Measurements from ENCODE around the gene BNIP3.

Gene BNIP3

GRCh38 chr10:131929122-131929845 lies 52.4 kb downstream of the BNIP3 start:
- peaks cover 19% of the 10 kb centered on the region; the same call in 1 of the 2 replicates for H4K20me1 ChIP-seq (ENCODE audit: control insufficient read depth, insufficient read depth, low read depth, low read length)
- H3K27me3 ChIP-seq (ENCODE audit: control insufficient read depth, low read length) = no peaks in the 10 kb centered on the region
- H3F3A ChIP-seq (ENCODE audit: control insufficient read depth, insufficient read depth) = no peaks in the 10 kb centered on the region
- H3K9me2 ChIP-seq (replicated peaks; ENCODE audit: control insufficient read depth, low read length) = no peaks in the 10 kb centered on the region
- H3K9me3 ChIP-seq (ENCODE audit: control insufficient read depth, insufficient read depth, low read length) = peaks cover 11% of the 10 kb centered on the region; the same call in 1 of the 2 replicates
- no peak overlapping the region for H3K27ac ChIP-seq (ENCODE audit: low read depth, low read length)
- H3K36me3 ChIP-seq (ENCODE audit: control insufficient read depth, low read length) = peaks cover 16% of the 10 kb centered on the region
- no peak overlapping the region for H3K4me2 ChIP-seq (ENCODE audit: low read length)
- peaks cover 3% of the 10 kb centered on the region; the same call in 1 of the 2 replicates for H3K4me1 ChIP-seq (ENCODE audit: control insufficient read depth, low read length)
- TF ChIP-seq EZH2phosphoT487 (IDR thresholded peaks at IDR 0.05; ENCODE audit: borderline replicate concordance, low read length) (no peak), CTCF (IDR thresholded peaks at IDR 0.05; ENCODE audit: low read depth, low read length, poor library complexity, severe bottlenecking) (no peak)
- no peak overlapping the region for H3K4me3 ChIP-seq (ENCODE audit: low read length)
- peaks cover 99% of the 10 kb centered on the region for H3K79me2 ChIP-seq (ENCODE audit: control insufficient read depth, low read length)

GRCh38 chr10:131928248-131929095 lies 53.3 kb downstream of the BNIP3 start:
- Histone ChIP-seq H3K27me3 (ENCODE audit: control insufficient read depth, low read length) (no peaks in the 10 kb centered on the region), H4K20me1 (ENCODE audit: control insufficient read depth, insufficient read depth, low read depth, low read length) (peaks cover 18% of the 10 kb centered on the region; the same call in 1 of the 2 replicates), H3K79me2 (ENCODE audit: control insufficient read depth, low read length) (peaks cover 100% of the 10 kb centered on the region), H3K9me2 (replicated peaks; ENCODE audit: control insufficient read depth, low read length) (no peaks in the 10 kb centered on the region), H3K27ac (ENCODE audit: low read depth, low read length) (no peak overlapping the region), H3K36me3 (ENCODE audit: control insufficient read depth, low read length) (peaks cover 15% of the 10 kb centered on the region), H3K4me1 (ENCODE audit: control insufficient read depth, low read length) (peaks cover 3% of the 10 kb centered on the region; the same call in 1 of the 2 replicates), H3F3A (ENCODE audit: control insufficient read depth, insufficient read depth) (no peaks in the 10 kb centered on the region), H3K4me2 (ENCODE audit: low read length) (no peak overlapping the region), H3K4me3 (ENCODE audit: low read length) (no peak overlapping the region), H3K9me3 (ENCODE audit: control insufficient read depth, insufficient read depth, low read length) (peaks cover 12% of the 10 kb centered on the region; the same call in 1 of the 2 replicates)
- TF ChIP-seq CTCF (IDR thresholded peaks at IDR 0.05; ENCODE audit: low read depth, low read length, poor library complexity, severe bottlenecking) = no peak

DNA sequence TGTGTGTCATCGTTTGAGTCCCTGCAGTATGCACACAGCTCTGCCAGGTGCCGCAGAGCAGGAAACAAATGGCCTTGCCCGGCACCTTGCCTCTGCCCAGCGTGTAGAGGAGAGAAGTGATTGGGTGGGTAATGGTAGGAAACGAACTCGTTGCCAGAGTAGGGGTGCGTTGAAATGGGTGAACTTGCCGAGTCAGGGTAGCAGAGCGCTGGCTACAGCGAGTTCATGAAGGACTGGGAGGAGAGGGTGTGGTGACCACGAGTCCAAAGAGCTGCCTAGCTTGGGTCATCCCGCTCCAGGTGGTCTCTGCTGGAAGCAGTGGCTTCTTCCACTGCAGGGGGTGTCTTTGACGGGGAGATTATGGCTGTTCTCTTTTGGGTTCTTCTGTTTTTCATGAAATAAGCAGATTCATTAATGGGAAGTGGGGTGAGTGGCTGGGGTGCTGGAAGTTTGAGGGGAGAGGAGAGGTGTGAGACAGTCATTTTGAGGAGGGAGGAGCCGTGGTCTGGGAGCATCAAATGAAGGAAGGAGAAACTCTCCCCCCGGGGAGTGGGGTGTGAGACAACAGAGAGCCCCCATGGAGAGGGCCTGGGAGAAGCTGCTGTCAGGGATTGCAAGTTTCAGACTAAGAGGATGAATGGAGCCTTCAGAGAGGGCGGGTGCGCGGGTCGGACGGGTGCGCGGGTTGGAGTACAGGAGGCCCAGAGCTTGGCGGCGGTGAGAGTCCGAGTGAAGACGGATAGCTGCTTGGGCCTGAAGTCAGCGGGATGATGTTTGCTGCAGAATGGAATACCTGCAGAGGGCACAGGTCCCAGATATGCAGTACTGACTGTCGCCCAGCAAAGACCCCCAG lies 54.8 kb downstream of the BNIP3 start:
- Histone ChIP-seq H3K79me2 (ENCODE audit: control insufficient read depth, low read length) (peaks cover 100% of the 10 kb centered on the region), H3K4me2 (ENCODE audit: low read length) (no peak overlapping the region), H3K9me2 (replicated peaks; ENCODE audit: control insufficient read depth, low read length) (no peaks in the 10 kb centered on the region), H3K4me3 (ENCODE audit: low read length) (no peak overlapping the region), H3K27me3 (ENCODE audit: control insufficient read depth, low read length) (no peaks in the 10 kb centered on the region), H3K9me3 (ENCODE audit: control insufficient read depth, insufficient read depth, low read length) (peaks cover 15% of the 10 kb centered on the region; the same call in 1 of the 2 replicates), H3F3A (ENCODE audit: control insufficient read depth, insufficient read depth) (no peaks in the 10 kb centered on the region), H3K27ac (ENCODE audit: low read depth, low read length) (no peak overlapping the region), H3K36me3 (ENCODE audit: control insufficient read depth, low read length) (peaks cover 19% of the 10 kb centered on the region), H4K20me1 (ENCODE audit: control insufficient read depth, insufficient read depth, low read depth, low read length) (peaks cover 16% of the 10 kb centered on the region; the same call in 1 of the 2 replicates), H3K4me1 (ENCODE audit: control insufficient read depth, low read length) (peaks cover 3% of the 10 kb centered on the region; the same call in 1 of the 2 replicates)
- TF ChIP-seq EZH2phosphoT487 (IDR thresholded peaks at IDR 0.05; ENCODE audit: borderline replicate concordance, low read length) = no peak
- no peak for TF ChIP-seq CTCF (IDR thresholded peaks at IDR 0.05; ENCODE audit: low read depth, low read length, poor library complexity, severe bottlenecking)

Data from DOHH2 (cell line).